ENCODE results near the gene RPL41.
A peak's percentile ranks its signal among the peaks of the same experiment; 100 is the strongest.

DNA sequence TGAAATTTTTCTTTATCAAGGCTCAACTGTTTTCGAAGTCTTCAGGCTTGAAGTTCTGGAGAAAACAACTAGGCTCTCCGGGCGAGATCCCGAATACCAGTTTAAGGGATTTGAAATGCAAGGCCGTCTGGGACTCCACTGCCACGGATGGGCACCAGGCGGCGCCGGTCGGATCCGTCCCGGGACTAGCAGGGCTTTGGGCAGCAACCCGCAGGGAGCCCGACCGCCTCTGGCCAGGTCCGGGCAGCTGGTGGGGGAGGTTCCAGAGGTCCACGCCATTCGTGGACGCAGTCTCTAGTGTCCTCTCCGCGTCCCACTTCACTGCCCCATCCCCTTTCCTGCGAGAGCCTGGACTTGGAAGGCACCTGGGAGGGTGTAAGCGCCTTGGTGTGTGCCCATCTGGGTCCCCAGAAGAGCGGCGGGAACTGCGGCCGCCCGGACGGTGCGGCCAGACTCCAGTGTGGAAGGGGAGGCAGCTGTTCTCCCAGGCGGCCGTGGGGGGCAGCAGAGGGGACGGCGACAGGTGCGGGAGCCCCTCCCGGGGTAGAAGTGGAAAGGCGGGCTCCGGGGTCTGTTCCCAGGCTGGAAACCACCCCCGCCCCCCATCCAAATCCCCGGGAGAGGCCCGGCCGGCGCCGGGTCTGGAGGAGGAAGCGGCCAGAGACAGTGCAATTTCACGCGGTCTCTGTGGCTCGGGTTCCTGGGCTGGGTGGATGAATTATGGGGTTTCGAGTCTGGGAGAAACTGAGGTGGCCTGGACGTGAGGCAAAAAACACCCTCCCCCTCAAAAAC lies 37.3 kb upstream of the RPL41 start:
- TF ChIP-seq, protein P1, sequence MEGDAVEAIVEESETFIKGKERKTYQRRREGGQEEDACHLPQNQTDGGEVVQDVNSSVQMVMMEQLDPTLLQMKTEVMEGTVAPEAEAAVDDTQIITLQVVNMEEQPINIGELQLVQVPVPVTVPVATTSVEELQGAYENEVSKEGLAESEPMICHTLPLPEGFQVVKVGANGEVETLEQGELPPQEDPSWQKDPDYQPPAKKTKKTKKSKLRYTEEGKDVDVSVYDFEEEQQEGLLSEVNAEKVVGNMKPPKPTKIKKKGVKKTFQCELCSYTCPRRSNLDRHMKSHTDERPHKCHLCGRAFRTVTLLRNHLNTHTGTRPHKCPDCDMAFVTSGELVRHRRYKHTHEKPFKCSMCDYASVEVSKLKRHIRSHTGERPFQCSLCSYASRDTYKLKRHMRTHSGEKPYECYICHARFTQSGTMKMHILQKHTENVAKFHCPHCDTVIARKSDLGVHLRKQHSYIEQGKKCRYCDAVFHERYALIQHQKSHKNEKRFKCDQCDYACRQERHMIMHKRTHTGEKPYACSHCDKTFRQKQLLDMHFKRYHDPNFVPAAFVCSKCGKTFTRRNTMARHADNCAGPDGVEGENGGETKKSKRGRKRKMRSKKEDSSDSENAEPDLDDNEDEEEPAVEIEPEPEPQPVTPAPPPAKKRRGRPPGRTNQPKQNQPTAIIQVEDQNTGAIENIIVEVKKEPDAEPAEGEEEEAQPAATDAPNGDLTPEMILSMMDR (IDR thresholded peaks at IDR 0.05), result peak; percentile 66 to 89 (median 82)
- TF ChIP-seq POLR2A (IDR thresholded peaks at IDR 0.05), result peak in 2 of 4 donors; percentile 34 to 43
- no peak for TF ChIP-seq EP300 (IDR thresholded peaks at IDR 0.05)

All from upper lobe of left lung (tissue), 4 donors.